HepG2 (cell line): ENCODE results near the gene PSMA3. TPM values are rescaled to one million over a fixed set of nuclear protein-coding genes. Genes with fewer than 3 reads are reported as not detected.

Source experiments
- ARNT2 ChIP-seq: sonication (generic); formaldehyde crosslinking; IDR thresholded peaks from 2 replicates; pipeline ENCODE4 v1.8.0; 2022; ENCODE audit warnings: mild to moderate bottlenecking, low read depth, missing genetic modification reagents, moderate library complexity
- FOXO1 ChIP-seq: sonication (generic); formaldehyde crosslinking; IDR thresholded peaks from 2 replicates; pipeline ENCODE4 v1.4.0; 2020; ENCODE audit warnings: missing genetic modification reagents
- GABPA ChIP-seq, 2 experiments: IDR thresholded peaks; 2 replicates each; pipeline ENCODE4 v1.6.1; 2011 to 2016; ENCODE audit warnings: low read depth in 2 of 2, low read length in 1 of 2, missing biosample characterization in 1 of 2, missing genetic modification characterization in 1 of 2
- RARA ChIP-seq: IDR thresholded peaks from 2 replicates; pipeline ENCODE4 v1.6.1; 2016; ENCODE audit warnings: missing genetic modification reagents, missing compliant biosample characterization
- SRF ChIP-seq: IDR thresholded peaks from 2 replicates; pipeline ENCODE4 v1.6.1; 2011; ENCODE audit warnings: mild to moderate bottlenecking, low read depth, low read length, moderate library complexity
- TBX3 ChIP-seq: fragments of 450-650 bp; IDR thresholded peaks from 2 replicates; pipeline ENCODE4 v1.6.1; 2017; ENCODE audit warnings: antibody characterized with exemption, mild to moderate bottlenecking, inconsistent platforms, borderline replicate concordance
- ZC3H4 ChIP-seq: sonication (generic); formaldehyde crosslinking; IDR thresholded peaks from 2 replicates; pipeline ENCODE4 v1.4.0; 2020; ENCODE audit warnings: missing genetic modification reagents, borderline replicate concordance
- ZFYVE20 ChIP-seq: sonication (generic); formaldehyde crosslinking; IDR thresholded peaks from 2 replicates; pipeline ENCODE4 v1.8.0; 2023; ENCODE audit warnings: low read depth, mild to moderate bottlenecking, moderate library complexity, missing genetic modification reagents, borderline replicate concordance
- ZNF143 ChIP-seq: sonication (generic); formaldehyde crosslinking; IDR thresholded peaks from 2 replicates; pipeline ENCODE4 v1.4.0; 2020; ENCODE audit warnings: missing genetic modification reagents
- ZNF614 ChIP-seq: IDR thresholded peaks from 2 replicates; pipeline ENCODE4 v1.6.1; 2018; ENCODE audit warnings: missing biosample characterization, missing genetic modification reagents, inconsistent platforms, borderline replicate concordance
- ZNF644 ChIP-seq: IDR thresholded peaks from 2 replicates; pipeline ENCODE4 v1.6.1; 2016; ENCODE audit warnings: low read depth
- ZNF781 ChIP-seq: sonication (generic); formaldehyde crosslinking; IDR thresholded peaks from 2 replicates; pipeline ENCODE4 v1.5.1; 2020; ENCODE audit warnings: borderline replicate concordance, mild to moderate bottlenecking, missing genetic modification reagents; ENCODE audit errors: not compliant biosample characterization
- polyA plus RNA-seq, 8 experiments: library from polyadenylated mRNA; depleted of rRNA in 3 of 8; stranded (reverse) in 7 of 8; unstranded in 1 of 8; fragments of >200 nt; fragmentation: Illumina TruSeq in 4 of 8; extraction: Trizol in 4 of 8; gene quantifications; 2 replicates each; pipeline versions ENCODE4 v1.2.1 to v1.2.3, GENCODE V29; 2011 to 2016; ENCODE audit warnings: low read depth in 4 of 8, missing spikeins in 1 of 8, mixed read lengths in 1 of 8; ENCODE audit not compliant: insufficient read depth in 1 of 8
- total RNA-seq, 5 experiments: library from RNA; depleted of rRNA; stranded (reverse); fragments of >200 nt; fragmentation: Illumina TruSeq; extraction: Trizol; gene quantifications; 2 replicates each; pipeline ENCODE4 v1.2.3, GENCODE V29; 2016; ENCODE audit warnings: low read depth in 1 of 5
- TF ChIP-seq, protein P1 (sequence below), 2 experiments: sonication (generic) in 1 of 2; formaldehyde crosslinking in 1 of 2; IDR thresholded peaks; 2 replicates each; pipeline versions ENCODE4 v1.4.0 to v1.6.1; 2018 to 2020; ENCODE audit warnings: missing genetic modification reagents in 2 of 2, borderline replicate concordance in 1 of 2, low read depth in 1 of 2, mild to moderate bottlenecking in 1 of 2, missing biosample characterization in 1 of 2
- TF ChIP-seq, protein P2 (sequence below): sonication (generic); formaldehyde crosslinking; IDR thresholded peaks from 2 replicates; pipeline ENCODE4 v1.4.0; 2020; ENCODE audit warnings: mild to moderate bottlenecking, missing genetic modification reagents
- TF ChIP-seq, protein P3 (sequence below): IDR thresholded peaks from 2 replicates; pipeline ENCODE4 v1.6.1; 2012; ENCODE audit warnings: low read depth, low read length, improper control_type of control experiment
- TF ChIP-seq, protein P4 (sequence below): sonication (generic); formaldehyde crosslinking; IDR thresholded peaks from 2 replicates; pipeline ENCODE4 v1.4.0; 2020; ENCODE audit warnings: missing genetic modification reagents, low read depth, mild to moderate bottlenecking, borderline replicate concordance

PSMA3 gene
- total and polyA plus RNA-seq, 2 of the 13 experiments (the other 11 are each of a cell fraction or from before 2014, with no cell fraction given): 232 to 275 TPM

DNA sequence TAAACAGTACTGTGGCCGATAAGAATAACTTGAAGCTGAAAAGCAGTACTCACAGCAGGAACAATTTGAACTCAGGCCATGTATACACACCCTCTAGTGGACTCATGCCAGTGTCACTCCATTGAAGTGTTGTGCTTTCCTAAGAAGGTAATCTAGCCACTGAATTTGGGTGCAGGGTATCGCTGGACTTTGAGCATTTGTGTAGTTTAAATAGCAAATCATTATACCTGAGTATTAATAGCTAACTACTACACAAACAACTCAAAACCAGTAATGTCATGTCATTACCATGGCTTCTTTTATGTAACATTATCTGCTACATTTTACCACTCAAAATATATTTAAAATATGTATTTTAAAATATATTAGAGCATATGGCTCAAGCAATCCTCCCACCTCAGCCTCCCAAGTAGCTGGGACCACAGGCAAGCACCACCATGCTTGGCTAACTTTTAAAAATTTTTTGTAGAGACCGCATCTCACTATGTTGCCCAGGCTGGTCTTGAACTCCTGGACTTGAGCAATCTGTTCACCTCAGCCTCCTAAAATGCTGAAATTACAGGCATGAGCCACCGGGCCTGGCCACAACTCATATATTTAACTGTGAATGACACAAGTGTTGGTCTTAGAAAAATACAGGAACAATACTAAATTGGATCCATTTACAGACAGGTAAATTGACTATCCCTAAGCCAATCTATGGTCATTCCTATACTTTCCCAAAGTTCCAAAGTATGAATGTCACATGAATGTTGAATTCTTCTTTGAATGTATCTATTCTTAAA, 28.1 kb downstream of the PSMA3 start (continued):
- TF ChIP-seq ZNF614 (CRISPR knock-in tag) (peak; percentile 77), FOXO1 (CRISPR knock-in tag) (peak; percentile 79), GABPA (IDR thresholded peaks at IDR 0.05; ENCODE audit: low read depth, low read length) (no peak), GABPA (CRISPR knock-in tag; IDR thresholded peaks at IDR 0.05; ENCODE audit: low read depth) (peak; percentile 55), ZNF781 (no peak), ARNT2 (CRISPR knock-in tag) (no peak), ZNF143 (CRISPR knock-in tag) (no peak), TBX3 (peak; percentile 29; the same call in 1 of the 2 replicates), ZNF644 (peak; percentile 90), SRF (peak; percentile 82), ZC3H4 (no peak), RARA (CRISPR knock-in tag) (peak; percentile 52), ZFYVE20 (CRISPR knock-in tag) (no peak)
- TF ChIP-seq, protein P1, sequence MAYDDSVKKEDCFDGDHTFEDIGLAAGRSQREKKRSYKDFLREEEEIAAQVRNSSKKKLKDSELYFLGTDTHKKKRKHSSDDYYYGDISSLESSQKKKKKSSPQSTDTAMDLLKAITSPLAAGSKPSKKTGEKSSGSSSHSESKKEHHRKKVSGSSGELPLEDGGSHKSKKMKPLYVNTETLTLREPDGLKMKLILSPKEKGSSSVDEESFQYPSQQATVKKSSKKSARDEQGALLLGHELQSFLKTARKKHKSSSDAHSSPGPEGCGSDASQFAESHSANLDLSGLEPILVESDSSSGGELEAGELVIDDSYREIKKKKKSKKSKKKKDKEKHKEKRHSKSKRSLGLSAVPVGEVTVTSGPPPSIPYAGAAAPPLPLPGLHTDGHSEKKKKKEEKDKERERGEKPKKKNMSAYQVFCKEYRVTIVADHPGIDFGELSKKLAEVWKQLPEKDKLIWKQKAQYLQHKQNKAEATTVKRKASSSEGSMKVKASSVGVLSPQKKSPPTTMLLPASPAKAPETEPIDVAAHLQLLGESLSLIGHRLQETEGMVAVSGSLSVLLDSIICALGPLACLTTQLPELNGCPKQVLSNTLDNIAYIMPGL (CRISPR knock-in tag; IDR thresholded peaks at IDR 0.05; ENCODE audit: borderline replicate concordance in 1 of 2, low read depth in 1 of 2): peak in 1 of 2 experiments; percentile 59; a peak in 2 of 4 replicates
- TF ChIP-seq, protein P2, sequence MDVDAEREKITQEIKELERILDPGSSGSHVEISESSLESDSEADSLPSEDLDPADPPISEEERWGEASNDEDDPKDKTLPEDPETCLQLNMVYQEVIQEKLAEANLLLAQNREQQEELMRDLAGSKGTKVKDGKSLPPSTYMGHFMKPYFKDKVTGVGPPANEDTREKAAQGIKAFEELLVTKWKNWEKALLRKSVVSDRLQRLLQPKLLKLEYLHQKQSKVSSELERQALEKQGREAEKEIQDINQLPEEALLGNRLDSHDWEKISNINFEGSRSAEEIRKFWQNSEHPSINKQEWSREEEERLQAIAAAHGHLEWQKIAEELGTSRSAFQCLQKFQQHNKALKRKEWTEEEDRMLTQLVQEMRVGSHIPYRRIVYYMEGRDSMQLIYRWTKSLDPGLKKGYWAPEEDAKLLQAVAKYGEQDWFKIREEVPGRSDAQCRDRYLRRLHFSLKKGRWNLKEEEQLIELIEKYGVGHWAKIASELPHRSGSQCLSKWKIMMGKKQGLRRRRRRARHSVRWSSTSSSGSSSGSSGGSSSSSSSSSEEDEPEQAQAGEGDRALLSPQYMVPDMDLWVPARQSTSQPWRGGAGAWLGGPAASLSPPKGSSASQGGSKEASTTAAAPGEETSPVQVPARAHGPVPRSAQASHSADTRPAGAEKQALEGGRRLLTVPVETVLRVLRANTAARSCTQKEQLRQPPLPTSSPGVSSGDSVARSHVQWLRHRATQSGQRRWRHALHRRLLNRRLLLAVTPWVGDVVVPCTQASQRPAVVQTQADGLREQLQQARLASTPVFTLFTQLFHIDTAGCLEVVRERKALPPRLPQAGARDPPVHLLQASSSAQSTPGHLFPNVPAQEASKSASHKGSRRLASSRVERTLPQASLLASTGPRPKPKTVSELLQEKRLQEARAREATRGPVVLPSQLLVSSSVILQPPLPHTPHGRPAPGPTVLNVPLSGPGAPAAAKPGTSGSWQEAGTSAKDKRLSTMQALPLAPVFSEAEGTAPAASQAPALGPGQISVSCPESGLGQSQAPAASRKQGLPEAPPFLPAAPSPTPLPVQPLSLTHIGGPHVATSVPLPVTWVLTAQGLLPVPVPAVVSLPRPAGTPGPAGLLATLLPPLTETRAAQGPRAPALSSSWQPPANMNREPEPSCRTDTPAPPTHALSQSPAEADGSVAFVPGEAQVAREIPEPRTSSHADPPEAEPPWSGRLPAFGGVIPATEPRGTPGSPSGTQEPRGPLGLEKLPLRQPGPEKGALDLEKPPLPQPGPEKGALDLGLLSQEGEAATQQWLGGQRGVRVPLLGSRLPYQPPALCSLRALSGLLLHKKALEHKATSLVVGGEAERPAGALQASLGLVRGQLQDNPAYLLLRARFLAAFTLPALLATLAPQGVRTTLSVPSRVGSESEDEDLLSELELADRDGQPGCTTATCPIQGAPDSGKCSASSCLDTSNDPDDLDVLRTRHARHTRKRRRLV (CRISPR knock-in tag): no peak
- TF ChIP-seq, protein P3, sequence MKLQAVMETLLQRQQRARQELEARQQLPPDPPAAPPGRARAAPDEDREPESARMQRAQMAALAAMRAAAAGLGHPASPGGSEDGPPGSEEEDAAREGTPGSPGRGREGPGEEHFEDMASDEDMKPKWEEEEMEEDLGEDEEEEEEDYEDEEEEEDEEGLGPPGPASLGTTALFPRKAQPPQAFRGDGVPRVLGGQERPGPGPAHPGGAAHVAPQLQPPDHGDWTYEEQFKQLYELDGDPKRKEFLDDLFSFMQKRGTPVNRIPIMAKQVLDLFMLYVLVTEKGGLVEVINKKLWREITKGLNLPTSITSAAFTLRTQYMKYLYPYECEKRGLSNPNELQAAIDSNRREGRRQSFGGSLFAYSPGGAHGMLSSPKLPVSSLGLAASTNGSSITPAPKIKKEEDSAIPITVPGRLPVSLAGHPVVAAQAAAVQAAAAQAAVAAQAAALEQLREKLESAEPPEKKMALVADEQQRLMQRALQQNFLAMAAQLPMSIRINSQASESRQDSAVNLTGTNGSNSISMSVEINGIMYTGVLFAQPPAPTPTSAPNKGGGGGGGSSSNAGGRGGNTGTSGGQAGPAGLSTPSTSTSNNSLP: peak; percentile 97
- TF ChIP-seq, protein P4, sequence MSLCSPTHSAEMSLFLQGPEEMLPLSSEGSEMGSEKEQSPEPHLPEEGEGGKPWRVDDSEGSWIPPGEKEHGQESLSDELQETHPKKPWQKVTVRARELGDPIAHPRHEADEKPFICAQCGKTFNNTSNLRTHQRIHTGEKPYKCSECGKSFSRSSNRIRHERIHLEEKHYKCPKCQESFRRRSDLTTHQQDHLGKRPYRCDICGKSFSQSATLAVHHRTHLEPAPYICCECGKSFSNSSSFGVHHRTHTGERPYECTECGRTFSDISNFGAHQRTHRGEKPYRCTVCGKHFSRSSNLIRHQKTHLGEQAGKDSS (CRISPR knock-in tag): peak; percentile 99
